IMR-90 (cell line): Measurements from ENCODE around the gene MT3. TPM values are rescaled to one million over a fixed set of nuclear protein-coding genes. Genes with fewer than 3 reads are reported as not detected.

ENCODE experiments used
- ATAC-seq: fragments of 200-7000 bp; cut with Tn5 transposase; 2 replicates; pipeline ENCODE4 v1.9.1; 2020; ENCODE audit warnings: low read depth, mild to moderate bottlenecking, moderate library complexity
- BruUV-seq: library from RNA; stranded (reverse); fragments of 400-500 nt; replicated peaks from 2 replicates; lab custom pipeline; 2021; lab: Mats Ljungman, UMichigan
- CTCF ChIA-PET: fragments of 300-600 bp; formaldehyde crosslinking; extraction: SDS; loops from one replicate; lab custom pipeline; 2021; ENCODE audit warnings: antibody characterized with exemption; lab: Yijun Ruan, JAX
- POLR2A ChIA-PET: fragments of 300-600 bp; sonication (Branson Sonifier 250); formaldehyde crosslinking; loops from one replicate; lab custom pipeline; 2022; ENCODE audit warnings: antibody characterized with exemption; ENCODE audit not compliant: unreplicated experiment; lab: Charles Lee
- DNase-seq: peaks from one replicate; pipeline ENCODE4 v3.0.0; 2013
- H2AFZ ChIP-seq: replicated peaks from 2 replicates; pipeline ENCODE3; 2013; ENCODE audit warnings: low read length, mild to moderate bottlenecking; ENCODE audit not compliant: poor library complexity
- H2AK5ac ChIP-seq: 2 replicates; pipeline ENCODE4 v1.6.1; 2013; ENCODE audit warnings: low read depth, low read length, inconsistent platforms
- H2AK9ac ChIP-seq: replicated peaks from 2 replicates; pipeline ENCODE3; 2013; ENCODE audit warnings: mild to moderate bottlenecking, low read depth, low read length, moderate library complexity; ENCODE audit not compliant: poor library complexity
- H2BK120ac ChIP-seq: 2 replicates; pipeline ENCODE4 v1.6.1; 2013; ENCODE audit warnings: low read depth, low read length, inconsistent platforms
- H2BK15ac ChIP-seq: 3 replicates; pipeline ENCODE4 v1.6.1; 2013; ENCODE audit warnings: low read depth, low read length, inconsistent platforms
- H2BK20ac ChIP-seq: 2 replicates; pipeline ENCODE4 v1.6.1; 2013; ENCODE audit warnings: low read depth, mild to moderate bottlenecking, inconsistent platforms, low read length, moderate library complexity
- H2BK5ac ChIP-seq: 2 replicates; pipeline ENCODE4 v1.6.1; 2013; ENCODE audit warnings: mild to moderate bottlenecking, low read depth, low read length, inconsistent platforms; ENCODE audit not compliant: poor library complexity, severe bottlenecking
- H3K14ac ChIP-seq: replicated peaks from 2 replicates; pipeline ENCODE4 v1.6.1; 2013; ENCODE audit warnings: low read depth, low read length, inconsistent platforms
- H3K18ac ChIP-seq: 2 replicates; pipeline ENCODE4 v1.6.1; 2013; ENCODE audit warnings: low read depth, low read length, control low read depth
- H3K23ac ChIP-seq: 2 replicates; pipeline ENCODE4 v1.6.1; 2013; ENCODE audit warnings: low read depth, low read length, inconsistent platforms
- H3K27ac ChIP-seq: 2 replicates; pipeline ENCODE4 v1.5.1; 2013; ENCODE audit warnings: mild to moderate bottlenecking, control low read depth, low read length; ENCODE audit not compliant: insufficient read depth
- H3K27me3 ChIP-seq: 2 replicates; pipeline ENCODE4 v1.6.1; 2013; ENCODE audit warnings: low read length; ENCODE audit not compliant: control insufficient read depth, insufficient read depth
- H3K36me3 ChIP-seq: 2 replicates; pipeline ENCODE4 v1.6.1; 2013; ENCODE audit warnings: low read length, mixed read lengths; ENCODE audit not compliant: control insufficient read depth, insufficient read depth
- H3K4ac ChIP-seq: 2 replicates; pipeline ENCODE4 v1.6.1; 2013; ENCODE audit warnings: low read depth, low read length, inconsistent platforms
- H3K4me1 ChIP-seq: 2 replicates; pipeline ENCODE4 v1.6.1; 2013; ENCODE audit warnings: low read length, mixed read lengths; ENCODE audit not compliant: control insufficient read depth, insufficient read depth
- H3K4me2 ChIP-seq: 2 replicates; pipeline ENCODE4 v1.6.1; 2013; ENCODE audit warnings: low read depth, mild to moderate bottlenecking, control low read depth, low read length, moderate library complexity
- H3K4me3 ChIP-seq: 2 replicates; pipeline ENCODE4 v1.5.1; 2013; ENCODE audit warnings: low read depth, mild to moderate bottlenecking, control low read depth, low read length, moderate library complexity; ENCODE audit not compliant: insufficient read depth
- H3K56ac ChIP-seq: 2 replicates; pipeline ENCODE4 v1.6.1; 2013; ENCODE audit warnings: low read length, inconsistent platforms; ENCODE audit not compliant: insufficient read depth; ENCODE audit errors: extremely low read depth
- H3K79me1 ChIP-seq, 2 experiments: 2 replicates each; pipeline ENCODE4 v1.6.1; 2013; ENCODE audit warnings: low read length in 2 of 2, inconsistent platforms in 1 of 2, low read depth in 1 of 2
- H3K9ac ChIP-seq: 2 replicates; pipeline ENCODE4 v1.6.1; 2013; ENCODE audit warnings: low read depth, low read length, control low read depth
- H3K9me1 ChIP-seq: 2 replicates; pipeline ENCODE4 v1.6.1; 2013; ENCODE audit warnings: low read length, inconsistent platforms; ENCODE audit not compliant: insufficient read depth
- H3K9me3 ChIP-seq: 2 replicates; pipeline ENCODE4 v1.6.1; 2013; ENCODE audit warnings: low read length; ENCODE audit not compliant: control insufficient read depth, insufficient read depth
- H4K20me1 ChIP-seq: 2 replicates; pipeline ENCODE4 v1.6.1; 2013; ENCODE audit warnings: low read length, inconsistent platforms; ENCODE audit not compliant: insufficient read depth
- H4K5ac ChIP-seq: 2 replicates; pipeline ENCODE4 v1.6.1; 2013; ENCODE audit warnings: mild to moderate bottlenecking, low read depth, low read length, control low read depth
- H4K8ac ChIP-seq, 2 experiments: 2 replicates each; pipeline ENCODE4 v1.6.1; 2013; ENCODE audit warnings: low read depth in 2 of 2, low read length in 2 of 2, control low read depth in 1 of 2, inconsistent platforms in 1 of 2
- H4K91ac ChIP-seq: 2 replicates; pipeline ENCODE4 v1.6.1; 2013; ENCODE audit warnings: low read depth, low read length, inconsistent platforms; ENCODE audit not compliant: insufficient read depth
- CEBPB ChIP-seq: IDR thresholded peaks from 2 replicates; pipeline ENCODE4 v1.6.1; 2012; ENCODE audit warnings: low read depth, low read length, improper control_type of control experiment
- NFE2L2 ChIP-seq: fragments of 150-350 bp; IDR thresholded peaks from 2 replicates; pipeline ENCODE4 v1.6.1; 2016; ENCODE audit warnings: low read depth, mild to moderate bottlenecking, low read length
- RAD21 ChIP-seq: IDR thresholded peaks from 2 replicates; pipeline ENCODE4 v1.6.1; 2012; ENCODE audit warnings: low read length, improper control_type of control experiment
- RCOR1 ChIP-seq: IDR thresholded peaks from 2 replicates; pipeline ENCODE4 v1.6.1; 2012; ENCODE audit warnings: mild to moderate bottlenecking, low read length, improper control_type of control experiment; ENCODE audit not compliant: insufficient replicate concordance
- RFX5 ChIP-seq: IDR thresholded peaks from 2 replicates; pipeline ENCODE4 v1.8.0; 2012; ENCODE audit warnings: low read depth, mild to moderate bottlenecking, low read length, moderate library complexity
- WGBS, 2 experiments: methylation state at CpG; one replicate each; pipeline versions ENCODE4 v1.1.5 to v1.1.7; 2013; ENCODE audit warnings: missing lambda C conversion rate in 2 of 2; ENCODE audit not compliant: insufficient read length in 1 of 2; ENCODE audit errors: extremely low coverage in 2 of 2; 5-methylcytosine and 5-hydroxymethylcytosine counted together
- dilution Hi-C: fragments of 300-500 bp; cut with HindIII; formaldehyde crosslinking; loops from one replicate; pipeline ENCODE4 v1.14.3; 2018; ENCODE audit warnings: low sequenced_read_pairs; ENCODE audit not compliant: unreplicated experiment
- in situ Hi-C: fragments of 300-500 bp; cut with MboI; formaldehyde crosslinking; loops from 3 replicates; pipeline ENCODE4 v1.14.3; 2019; ENCODE audit warnings: low sequenced_read_pairs, inconsistent platforms, mixed read lengths
- intact Hi-C: fragments of 100-400 bp; cut with micrococcal nuclease; formaldehyde crosslinking; loops from 2 replicates; pipeline ENCODE4 v1.10.0; 2022
- polyA plus RNA-seq, 3 experiments: library from polyadenylated mRNA; depleted of rRNA; stranded (reverse); fragments of >200 nt; gene quantifications; 2 replicates each; pipeline ENCODE4 v1.2.3, GENCODE V29; 2012; ENCODE audit warnings: low replicate concordance in 1 of 3
- total RNA-seq: library from RNA; depleted of rRNA; stranded (reverse); fragments of >200 nt; gene quantifications from 2 replicates; pipeline ENCODE4 v1.2.3, GENCODE V29; 2012
- TF ChIP-seq, protein P1 (sequence below): conservative IDR thresholded peaks from 2 replicates; pipeline ENCODE4 v1.5.1; 2012; ENCODE audit warnings: mild to moderate bottlenecking, low read depth, low read length, improper control_type of control experiment

MT3 gene
- total and polyA plus RNA-seq, 2 of the 4 experiments (the other 2 are of a cell fraction) = 0.62 TPM; not detected in 1

DNA sequence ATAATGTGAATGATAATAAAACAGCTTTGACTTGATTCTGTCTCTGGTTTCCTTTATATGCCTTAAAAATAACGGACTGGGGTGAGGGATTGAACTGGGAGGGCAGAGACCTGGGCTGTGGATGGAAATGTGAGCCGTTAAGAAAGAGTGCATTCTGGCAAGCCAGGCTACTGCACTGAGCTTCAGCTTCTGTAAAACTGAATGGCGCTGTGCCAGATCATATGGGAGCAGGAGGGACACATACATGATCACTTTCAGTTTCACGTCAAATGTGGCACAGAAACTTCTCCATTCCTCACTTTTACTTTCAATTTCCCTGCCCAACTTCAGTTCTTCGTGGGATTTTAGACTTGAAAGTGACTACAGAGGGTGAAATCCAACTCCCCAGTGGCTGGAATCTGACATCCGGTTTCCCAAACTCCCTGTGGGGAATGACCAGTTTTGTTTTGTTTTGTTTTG lies 20.2 kb downstream of the MT3 start:
- peak overlapping the region; percentile 83 for H4K91ac ChIP-seq
- H2BK120ac ChIP-seq = peak overlapping the region; percentile 92
- POLR2A ChIA-PET = no interaction called here
- peak overlapping the region; percentile 40 for H3K18ac ChIP-seq
- intact Hi-C loops (loop anchor here (2.0 to 10.0 kb wide), 4 partner anchors 17 to 255 kb away; partner anchors contain the start of gene MT1X), in situ Hi-C loops (no loop called here), dilution Hi-C loops (no loop called here)
- H3K4me2 ChIP-seq = peak overlapping the region; percentile 78
- CTCF ChIA-PET = no interaction called here
- peak overlapping the region; percentile 92 for H3K4ac ChIP-seq
- peak overlapping the region; percentile 83 for H2AK9ac ChIP-seq
- peak overlapping the region; percentile 36 to 81 for H4K8ac ChIP-seq
- H3K27ac ChIP-seq = peak overlapping the region; percentile 63
- peak overlapping the region; percentile 54 for H2AFZ ChIP-seq
- peak overlapping the region; percentile 63 for H2BK15ac ChIP-seq
- H3K4me3 ChIP-seq = peak overlapping the region; percentile 72
- peak overlapping the region; percentile 82 for H3K14ac ChIP-seq
- H3K9me1 ChIP-seq = peaks cover 22% of the 10 kb centered on the region
- H3K4me1 ChIP-seq = peaks cover 30% of the 10 kb centered on the region
- TF ChIP-seq, protein P1, sequence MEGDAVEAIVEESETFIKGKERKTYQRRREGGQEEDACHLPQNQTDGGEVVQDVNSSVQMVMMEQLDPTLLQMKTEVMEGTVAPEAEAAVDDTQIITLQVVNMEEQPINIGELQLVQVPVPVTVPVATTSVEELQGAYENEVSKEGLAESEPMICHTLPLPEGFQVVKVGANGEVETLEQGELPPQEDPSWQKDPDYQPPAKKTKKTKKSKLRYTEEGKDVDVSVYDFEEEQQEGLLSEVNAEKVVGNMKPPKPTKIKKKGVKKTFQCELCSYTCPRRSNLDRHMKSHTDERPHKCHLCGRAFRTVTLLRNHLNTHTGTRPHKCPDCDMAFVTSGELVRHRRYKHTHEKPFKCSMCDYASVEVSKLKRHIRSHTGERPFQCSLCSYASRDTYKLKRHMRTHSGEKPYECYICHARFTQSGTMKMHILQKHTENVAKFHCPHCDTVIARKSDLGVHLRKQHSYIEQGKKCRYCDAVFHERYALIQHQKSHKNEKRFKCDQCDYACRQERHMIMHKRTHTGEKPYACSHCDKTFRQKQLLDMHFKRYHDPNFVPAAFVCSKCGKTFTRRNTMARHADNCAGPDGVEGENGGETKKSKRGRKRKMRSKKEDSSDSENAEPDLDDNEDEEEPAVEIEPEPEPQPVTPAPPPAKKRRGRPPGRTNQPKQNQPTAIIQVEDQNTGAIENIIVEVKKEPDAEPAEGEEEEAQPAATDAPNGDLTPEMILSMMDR = 0 out of 2 replicates have a peak, but pooled peaks have one; percentile 24
- TF ChIP-seq RCOR1 (no peak), RFX5 (no peak), NFE2L2 (0 out of 2 replicates have a peak, but pooled peaks have one; percentile 1), RAD21 (peak; percentile 5; the same call in 1 of the 2 replicates), CEBPB (0 out of 2 replicates have a peak, but pooled peaks have one; percentile 23)
- no peaks in the 10 kb centered on the region for H3K9me3 ChIP-seq
- peaks cover 2 to 53% of the 10 kb centered on the region in 2 experiments; a peak in 3 of 4 replicates for H3K79me1 ChIP-seq
- peak overlapping the region; percentile 74 for H2BK20ac ChIP-seq
- DNase-seq = peak; percentile 92
- H2BK5ac ChIP-seq = peak overlapping the region; percentile 98
- no TSS peak for BruUV-seq
- H4K20me1 ChIP-seq = peaks cover 11% of the 10 kb centered on the region
- no peaks in the 10 kb centered on the region for H3K36me3 ChIP-seq
- 0% methylated on average over 2 of the region's 6 CpGs; no CpG with 5 or more reads in 1 of the 2 experiments for WGBS, 2 experiments
- H3K9ac ChIP-seq = peak overlapping the region; percentile 65
- H3K56ac ChIP-seq = peak overlapping the region; percentile 78
- peak overlapping the region; percentile 91 for H2AK5ac ChIP-seq
- H4K5ac ChIP-seq = peak overlapping the region; percentile 12; the same call in 1 of the 2 replicates
- no peaks in the 10 kb centered on the region for H3K27me3 ChIP-seq
- peak; percentile 7 for ATAC-seq
- peak overlapping the region; percentile 98 for H3K23ac ChIP-seq
